Sigmoid colon (tissue), 4 donors: ENCODE results near the gene TMEM233.

ENCODE experiments used
- EP300 ChIP-seq, 4 donors: sonication (generic); formaldehyde crosslinking; IDR thresholded peaks; one replicate each; pipeline ENCODE4 v1.6.1; 2017; ENCODE audit warnings: antibody characterized with exemption in 4 of 4
- POLR2A ChIP-seq, 2 donors: fragments of 450-650 bp; IDR thresholded peaks; one replicate each; pipeline ENCODE4 v1.6.1; 2016; ENCODE audit warnings: antibody characterized with exemption in 2 of 2, mild to moderate bottlenecking in 2 of 2, moderate library complexity in 2 of 2
- POLR2AphosphoS5 ChIP-seq, 4 donors: sonication (generic); formaldehyde crosslinking; IDR thresholded peaks; one replicate each; pipeline ENCODE4 v1.6.1; 2017; ENCODE audit warnings: antibody characterized with exemption in 4 of 4
- TF ChIP-seq, protein P1 (sequence below), 4 experiments: fragments of 450-650 bp in 3 of 4; fragments of 200-600 bp in 1 of 4; IDR thresholded peaks; one replicate each; pipeline ENCODE4 v1.5.1; 2016 to 2019; ENCODE audit warnings: antibody characterized with exemption in 4 of 4, mild to moderate bottlenecking in 3 of 4, moderate library complexity in 2 of 4

DNA sequence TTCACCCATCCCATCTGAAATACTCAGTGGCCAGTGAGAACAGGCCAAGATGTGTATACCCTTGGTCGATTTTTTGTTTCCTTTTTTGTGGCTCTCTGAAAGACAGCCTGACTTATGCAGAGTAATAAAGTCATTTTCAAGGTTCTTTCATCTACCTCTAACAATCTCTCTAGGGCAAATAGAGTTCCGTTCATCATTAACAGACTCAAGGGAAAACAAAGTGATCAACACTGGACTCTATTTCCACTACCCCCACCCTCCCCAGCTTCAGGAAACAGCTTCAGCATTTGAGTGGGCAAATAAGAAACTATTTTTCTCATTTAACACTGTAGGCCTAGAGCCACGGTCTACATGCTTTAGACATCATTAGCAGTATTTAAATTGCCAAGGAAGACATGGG lies 90.2 kb downstream of the TMEM233 start:
- no peak for TF ChIP-seq POLR2AphosphoS5 (IDR thresholded peaks at IDR 0.05)
- TF ChIP-seq, protein P1, sequence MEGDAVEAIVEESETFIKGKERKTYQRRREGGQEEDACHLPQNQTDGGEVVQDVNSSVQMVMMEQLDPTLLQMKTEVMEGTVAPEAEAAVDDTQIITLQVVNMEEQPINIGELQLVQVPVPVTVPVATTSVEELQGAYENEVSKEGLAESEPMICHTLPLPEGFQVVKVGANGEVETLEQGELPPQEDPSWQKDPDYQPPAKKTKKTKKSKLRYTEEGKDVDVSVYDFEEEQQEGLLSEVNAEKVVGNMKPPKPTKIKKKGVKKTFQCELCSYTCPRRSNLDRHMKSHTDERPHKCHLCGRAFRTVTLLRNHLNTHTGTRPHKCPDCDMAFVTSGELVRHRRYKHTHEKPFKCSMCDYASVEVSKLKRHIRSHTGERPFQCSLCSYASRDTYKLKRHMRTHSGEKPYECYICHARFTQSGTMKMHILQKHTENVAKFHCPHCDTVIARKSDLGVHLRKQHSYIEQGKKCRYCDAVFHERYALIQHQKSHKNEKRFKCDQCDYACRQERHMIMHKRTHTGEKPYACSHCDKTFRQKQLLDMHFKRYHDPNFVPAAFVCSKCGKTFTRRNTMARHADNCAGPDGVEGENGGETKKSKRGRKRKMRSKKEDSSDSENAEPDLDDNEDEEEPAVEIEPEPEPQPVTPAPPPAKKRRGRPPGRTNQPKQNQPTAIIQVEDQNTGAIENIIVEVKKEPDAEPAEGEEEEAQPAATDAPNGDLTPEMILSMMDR (IDR thresholded peaks at IDR 0.05): no peak
- no peak for TF ChIP-seq POLR2A (IDR thresholded peaks at IDR 0.05)
- TF ChIP-seq EP300 (IDR thresholded peaks at IDR 0.05): no peak
